HG03039 (cell line): ENCODE measurements around the gene PLEKHS1.

Source experiments
- ATAC-seq: cut with Tn5 transposase; IDR thresholded peaks from one replicate; pipeline ENCODE4 v1.9.1; 2021; ENCODE audit warnings: mild to moderate bottlenecking, moderate library complexity; ENCODE audit not compliant: unreplicated experiment

Gene PLEKHS1

DNA sequence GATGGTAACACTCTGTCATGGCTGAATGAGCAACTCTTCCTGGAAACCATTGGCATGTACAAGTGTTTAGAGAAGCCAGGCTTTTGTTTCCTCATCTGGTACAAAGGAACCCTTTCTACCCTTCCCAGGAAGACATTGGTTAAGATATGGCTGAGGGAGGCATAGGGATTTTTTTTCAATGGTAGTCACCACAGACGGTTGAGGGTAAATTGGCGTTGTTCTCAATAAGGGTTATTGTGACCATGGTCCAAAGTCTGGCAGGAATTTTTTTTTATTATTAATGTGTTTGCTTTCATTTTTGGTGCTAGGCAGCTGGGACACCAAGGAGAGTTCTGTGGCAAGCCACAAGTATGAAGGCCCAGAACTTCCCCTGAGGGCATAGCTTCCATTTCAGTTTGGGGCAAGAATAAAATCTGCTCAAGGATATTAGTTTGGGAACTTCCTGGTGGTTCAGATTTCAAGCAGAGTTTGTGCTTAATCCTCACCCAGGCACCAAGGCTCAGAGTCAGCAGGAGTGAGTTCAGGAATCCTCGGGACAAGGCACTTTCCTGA, at the start of gene PLEKHS1:
Gene PLEKHS1, plus strand, starts transcription at position 502 of the 552 bp plus-strand sequence. CDS start 3,596 bp downstream, outside the sequence.
- no peak for ATAC-seq

GRCh38 chr10:113704637-113705343, 46.7 kb upstream of the PLEKHS1 start:
- no peak for ATAC-seq

- ATAC-seq = no peak
Measured at GRCh38 chr10:113705344-113705652, 46.2 kb upstream of the PLEKHS1 start.

DNA sequence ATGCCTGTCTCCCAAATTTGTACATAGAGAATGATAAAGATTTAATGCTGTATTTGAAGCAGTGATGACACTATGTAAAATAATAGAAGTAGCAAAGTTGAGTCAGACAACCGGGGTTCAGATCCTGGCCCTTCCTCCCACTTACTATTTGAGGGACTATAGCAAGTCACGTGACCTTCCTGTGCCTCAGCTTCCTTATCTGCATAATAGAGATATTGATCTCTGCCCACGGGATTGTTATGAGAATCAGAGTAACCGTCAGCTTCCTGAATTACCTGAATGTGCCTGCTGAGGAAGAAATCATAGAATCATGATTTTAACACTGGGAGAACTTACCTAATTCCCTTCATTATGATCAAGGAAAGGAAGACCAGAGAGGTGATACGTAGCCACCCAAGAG, 44.9 kb upstream of the PLEKHS1 start:
- ATAC-seq = no peak

DNA sequence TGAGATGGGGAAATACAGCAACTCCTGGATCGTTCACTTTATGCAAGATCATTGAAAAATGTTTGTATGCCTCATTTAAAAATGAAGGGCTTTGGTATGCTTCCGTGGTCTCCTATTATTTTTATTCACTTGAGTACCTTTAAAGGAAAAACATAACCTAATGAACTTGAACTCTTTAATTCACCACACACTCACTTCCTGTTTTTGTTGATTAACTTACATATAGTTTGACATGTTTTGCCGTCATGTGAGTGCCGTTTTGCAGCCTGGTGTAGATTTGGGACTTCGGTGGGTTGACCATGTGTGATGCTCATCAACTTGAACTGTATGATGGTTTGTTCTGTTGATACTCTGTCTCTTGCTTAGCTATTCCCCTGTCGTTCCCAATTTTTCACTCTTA, 42.8 kb upstream of the PLEKHS1 start:
- ATAC-seq = no peak

- no peak for ATAC-seq
Measured at GRCh38 chr10:113709221-113709838, 42.2 kb upstream of the PLEKHS1 start.

DNA sequence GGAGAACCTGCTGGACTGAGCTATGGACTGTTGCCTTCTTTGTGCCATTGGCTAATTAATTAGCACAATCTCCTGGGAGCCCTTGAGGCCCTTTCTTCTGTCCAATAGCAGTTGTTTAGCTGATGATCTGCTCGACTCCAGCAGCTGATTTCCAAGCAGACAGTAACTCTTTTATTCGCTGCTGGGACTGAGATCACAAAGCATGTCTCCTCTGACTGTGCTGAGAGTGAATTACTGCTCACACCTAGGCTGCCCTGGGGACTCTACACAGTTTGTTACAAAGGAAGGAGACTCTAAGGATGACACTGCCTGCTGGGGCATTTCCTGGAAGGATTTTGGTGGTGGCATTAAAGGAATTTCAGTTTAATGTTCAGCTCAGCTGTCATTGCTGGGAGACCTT, 40.3 kb upstream of the PLEKHS1 start:
- ATAC-seq = no peak

GRCh38 chr10:113712024-113712423, 39.5 kb upstream of the PLEKHS1 start:
- ATAC-seq = no peak

- ATAC-seq = no peak
Measured at GRCh38 chr10:113712755-113713639, 38.5 kb upstream of the PLEKHS1 start.

DNA sequence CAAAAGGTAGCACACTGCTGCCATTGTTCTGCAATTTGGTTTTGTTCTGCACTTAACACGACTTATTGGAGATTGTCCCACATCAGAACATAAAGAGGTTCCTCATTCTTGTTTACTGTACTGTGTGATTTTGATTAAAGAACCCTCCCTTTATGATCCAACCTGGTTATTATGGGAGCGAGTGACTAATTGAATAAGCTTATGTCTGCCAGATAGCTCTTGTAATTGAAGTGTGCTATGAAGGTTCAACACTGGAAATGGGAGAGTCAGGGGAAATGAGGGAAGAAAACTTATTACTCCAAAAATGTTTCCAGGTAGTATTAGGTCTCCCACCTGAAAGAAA, 37.9 kb upstream of the PLEKHS1 start:
- no peak for ATAC-seq

DNA sequence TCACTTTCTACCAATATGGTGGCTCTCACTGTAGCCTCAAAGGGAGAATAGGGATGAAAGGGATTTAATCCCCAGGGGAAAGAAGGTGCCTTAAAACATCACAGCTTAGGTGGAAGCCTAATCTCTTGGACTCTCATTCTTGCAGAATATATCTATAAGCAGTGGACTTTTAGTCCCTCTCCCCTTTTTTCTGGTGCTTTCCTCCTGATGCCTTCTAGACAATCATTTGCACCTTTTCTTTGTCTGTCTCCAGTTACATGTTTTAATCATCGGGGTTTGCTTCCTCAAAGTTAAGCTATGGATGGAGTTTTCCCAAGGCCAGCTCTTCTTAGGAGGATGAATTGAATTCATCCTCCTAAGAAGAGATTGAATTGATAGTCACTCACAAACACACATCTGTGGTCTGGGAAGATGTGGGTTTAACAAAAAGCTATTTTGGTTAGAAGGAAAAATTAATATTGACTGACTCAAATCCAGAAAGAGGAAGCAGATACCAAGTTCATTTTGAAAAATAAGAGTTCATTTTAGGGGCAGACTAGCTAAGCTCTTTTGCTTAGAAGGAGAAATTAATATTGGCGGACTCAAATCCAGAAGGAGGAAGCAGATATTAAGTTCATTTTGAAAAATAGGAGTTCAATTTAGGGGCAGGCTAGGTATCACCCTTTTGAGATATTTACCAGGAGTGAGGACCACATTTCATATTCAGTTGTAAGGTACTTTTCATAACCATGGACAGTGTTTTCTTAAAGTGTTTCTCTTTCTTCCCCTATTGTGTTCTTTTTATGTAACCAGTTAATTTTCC, 35.2 kb upstream of the PLEKHS1 start:
- no peak for ATAC-seq

- no peak for ATAC-seq
Measured at GRCh38 chr10:113718969-113719822, 32.3 kb upstream of the PLEKHS1 start.

- ATAC-seq = no peak
Measured at GRCh38 chr10:113720386-113720785, 31.1 kb upstream of the PLEKHS1 start.

- ATAC-seq = no peak
Measured at GRCh38 chr10:113732160-113732881, 19.2 kb upstream of the PLEKHS1 start.

- ATAC-seq = no peak
Measured at GRCh38 chr10:113732966-113733365, 18.5 kb upstream of the PLEKHS1 start.

- ATAC-seq = no peak
Measured at GRCh38 chr10:113733635-113734034, 17.8 kb upstream of the PLEKHS1 start.

DNA sequence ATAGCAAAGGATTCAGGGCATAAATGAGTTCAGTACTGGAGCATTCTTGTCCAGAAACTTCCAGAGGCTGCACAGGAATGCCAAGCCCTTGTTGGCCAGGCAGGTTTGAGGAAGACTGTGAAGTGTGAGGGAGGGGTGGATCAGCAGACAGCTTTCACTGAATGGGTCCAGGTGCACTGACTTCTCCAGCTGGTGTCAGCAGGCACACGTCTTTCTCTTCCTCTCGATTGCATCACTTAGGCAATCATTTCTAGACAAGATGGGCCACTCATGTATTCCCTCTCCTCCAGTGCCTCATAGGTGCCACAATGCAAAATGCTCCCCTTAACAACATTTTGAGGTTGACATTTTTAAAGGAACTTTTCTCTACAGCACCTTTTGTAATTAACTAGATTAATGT, 15.6 kb upstream of the PLEKHS1 start:
- no peak for ATAC-seq

DNA sequence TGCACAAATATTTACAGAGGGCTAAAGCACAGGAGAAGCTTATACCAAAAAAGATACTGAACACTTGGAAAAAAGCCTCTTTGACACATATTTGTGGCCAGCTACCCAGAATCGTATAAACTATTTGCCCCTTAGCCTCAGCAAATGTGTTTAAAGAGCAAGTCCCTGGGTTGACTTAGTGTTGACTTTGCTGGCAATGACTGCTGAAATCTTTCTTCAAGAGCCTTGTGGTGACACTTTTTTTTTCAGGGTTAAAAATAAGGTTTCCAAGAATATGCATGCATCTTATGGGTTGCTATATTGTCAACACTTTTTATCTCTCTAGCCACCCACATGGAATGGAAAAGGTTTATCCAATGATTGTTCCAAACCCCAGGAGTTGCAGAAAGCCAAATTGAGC, 14.9 kb upstream of the PLEKHS1 start:
- no peak for ATAC-seq

- ATAC-seq = no peak
Measured at GRCh38 chr10:113739031-113739430, 12.5 kb upstream of the PLEKHS1 start.
